SHP77 (cell line): ENCODE data around the gene AP2B1.

Experiments used
- DNase-seq, 2 experiments: peaks; one replicate each; lab custom pipeline; 2025; lab: John Stamatoyannopoulos, UW

The AP2B1 gene

GRCh38 chr17:35730400-35731005, 143.4 kb downstream of the AP2B1 start:
- DNase-seq, result no peak

- DNase-seq, result peak; percentile 11 to 49
These were observed 144.3 kb downstream of the AP2B1 start, which contains the start of gene RASL10B for GRCh38 chr17:35731239-35731916. RASL10B (plus strand) TSS chr17:35731639; CDS start chr17:35735185, 3,546 bp downstream.

- no peak for DNase-seq
These were observed 145.0 kb downstream of the AP2B1 start for GRCh38 chr17:35731917-35732805.

GRCh38 chr17:35732806-35733136, 145.6 kb downstream of the AP2B1 start:
- no peak for DNase-seq

- DNase-seq, result no peak
These were observed 146.2 kb downstream of the AP2B1 start for GRCh38 chr17:35733366-35733765.

- no peak for DNase-seq
These were observed 147.3 kb downstream of the AP2B1 start for GRCh38 chr17:35734396-35734795.

- DNase-seq, result no peak
These were observed 148.1 kb downstream of the AP2B1 start for GRCh38 chr17:35735036-35735805.

GRCh38 chr17:35736236-35736635, 149.1 kb downstream of the AP2B1 start:
- DNase-seq, result no peak

GRCh38 chr17:35738519-35739133, 151.5 kb downstream of the AP2B1 start:
- DNase-seq, result no peak

GRCh38 chr17:35740216-35740615, 153.1 kb downstream of the AP2B1 start:
- DNase-seq, result no peak

GRCh38 chr17:35740997-35741931, 154.1 kb downstream of the AP2B1 start:
- DNase-seq, result no peak

- DNase-seq, result no peak
These were observed 155.4 kb downstream of the AP2B1 start for GRCh38 chr17:35742496-35742895.

- DNase-seq, result no peak
These were observed 155.9 kb downstream of the AP2B1 start for GRCh38 chr17:35742896-35743477.

- no peak for DNase-seq
These were observed 156.7 kb downstream of the AP2B1 start for GRCh38 chr17:35743626-35744328.

GRCh38 chr17:35744830-35745229, 157.7 kb downstream of the AP2B1 start:
- DNase-seq, result no peak

- no peak for DNase-seq
These were observed 158.1 kb downstream of the AP2B1 start for GRCh38 chr17:35745246-35745645.

GRCh38 chr17:35745749-35746320, 158.7 kb downstream of the AP2B1 start:
- DNase-seq, result no peak

GRCh38 chr17:35747540-35748017, 160.5 kb downstream of the AP2B1 start:
- peak; percentile 49 to 74 for DNase-seq

- DNase-seq, result peak in 1 of 2 experiments; percentile 19
These were observed 161.3 kb downstream of the AP2B1 start for GRCh38 chr17:35748341-35748841.
